A673 (cell line): ENCODE measurements around the gene LRRC23. TPM values are rescaled to one million over a fixed set of nuclear protein-coding genes. Genes with fewer than 3 reads are reported as not detected.

Experiments used
- BruUV-seq: library from RNA; stranded (reverse); fragments of 400-500 nt; replicated peaks from 2 replicates; lab custom pipeline; 2021; lab: Mats Ljungman, UMichigan
- CTCF ChIA-PET: fragments of 300-600 bp; sonication (Branson Sonifier 250); formaldehyde crosslinking; loops from one replicate; lab custom pipeline; 2022; ENCODE audit warnings: antibody characterized with exemption; lab: Charles Lee
- POLR2A ChIA-PET: fragments of 300-600 bp; sonication (Branson Sonifier 250); formaldehyde crosslinking; loops from one replicate; lab custom pipeline; 2022; ENCODE audit warnings: antibody characterized with exemption; ENCODE audit not compliant: low non-redundant PET; lab: Charles Lee
- DNase-seq: peaks from one replicate; pipeline ENCODE4 v3.0.0-alpha.2; 2015; ENCODE audit warnings: low spot score
- H3K27ac ChIP-seq: fragments of 200-600 bp; sonication (generic); 2 replicates; pipeline ENCODE4 v1.5.1; 2016; ENCODE audit warnings: mixed run types, low read depth, mild to moderate bottlenecking, mixed read lengths, antibody characterized with exemption, low read length; ENCODE audit not compliant: poor library complexity, severe bottlenecking
- H3K27me3 ChIP-seq: fragments of 200-600 bp; sonication (generic); replicated peaks from 2 replicates; pipeline ENCODE4 v1.6.1; 2017; ENCODE audit warnings: mixed run types, low read depth, mild to moderate bottlenecking, mixed read lengths, antibody characterized with exemption, low read length; ENCODE audit not compliant: insufficient read depth, poor library complexity
- H3K36me3 ChIP-seq: fragments of 200-600 bp; sonication (generic); 2 replicates; pipeline ENCODE4 v1.6.1; 2016; ENCODE audit warnings: mixed run types, mild to moderate bottlenecking, mixed read lengths, antibody characterized with exemption, low read length; ENCODE audit not compliant: insufficient read depth, poor library complexity, severe bottlenecking
- H3K4me1 ChIP-seq: fragments of 200-600 bp; sonication (generic); 2 replicates; pipeline ENCODE4 v1.6.1; 2017; ENCODE audit warnings: mixed run types, mild to moderate bottlenecking, mixed read lengths, antibody characterized with exemption, low read length; ENCODE audit not compliant: insufficient read depth, poor library complexity, severe bottlenecking
- H3K4me3 ChIP-seq: fragments of 200-600 bp; sonication (generic); 2 replicates; pipeline ENCODE4 v1.5.1; 2016; ENCODE audit warnings: low read depth, mixed run types, mild to moderate bottlenecking, mixed read lengths, low read length; ENCODE audit not compliant: poor library complexity, severe bottlenecking
- H3K9me3 ChIP-seq: fragments of 200-600 bp; sonication (generic); 2 replicates; pipeline ENCODE4 v1.6.1; 2016; ENCODE audit warnings: mixed run types, low read depth, mild to moderate bottlenecking, mixed read lengths, antibody characterized with exemption, low read length; ENCODE audit not compliant: poor library complexity, severe bottlenecking
- CTCF ChIP-seq: fragments of 300-800, 200-600 bp; sonication (generic); conservative IDR thresholded peaks from 2 replicates; pipeline ENCODE4 v1.5.1; 2017; ENCODE audit warnings: low read depth, mild to moderate bottlenecking, antibody characterized with exemption, low read length, moderate library complexity, mixed read lengths
- EZH2 ChIP-seq: fragments of 200-600 bp; sonication (generic); IDR thresholded peaks from 2 replicates; pipeline ENCODE4 v1.6.1; 2017; ENCODE audit warnings: borderline replicate concordance, low read depth, mild to moderate bottlenecking, mixed read lengths, antibody characterized with exemption, low read length; ENCODE audit not compliant: poor library complexity, severe bottlenecking
- intact Hi-C: fragments of 100-400 bp; cut with micrococcal nuclease; formaldehyde crosslinking; loops from one replicate; pipeline ENCODE4 v1.10.0; 2022; ENCODE audit not compliant: unreplicated experiment
- total RNA-seq: library from RNA; stranded (reverse); gene quantifications from 2 replicates; pipeline ENCODE4 v1.2.3, GENCODE V29; 2021

The LRRC23 gene
- total RNA-seq, 1 experiment from 2014 or later: 7.7 TPM

DNA sequence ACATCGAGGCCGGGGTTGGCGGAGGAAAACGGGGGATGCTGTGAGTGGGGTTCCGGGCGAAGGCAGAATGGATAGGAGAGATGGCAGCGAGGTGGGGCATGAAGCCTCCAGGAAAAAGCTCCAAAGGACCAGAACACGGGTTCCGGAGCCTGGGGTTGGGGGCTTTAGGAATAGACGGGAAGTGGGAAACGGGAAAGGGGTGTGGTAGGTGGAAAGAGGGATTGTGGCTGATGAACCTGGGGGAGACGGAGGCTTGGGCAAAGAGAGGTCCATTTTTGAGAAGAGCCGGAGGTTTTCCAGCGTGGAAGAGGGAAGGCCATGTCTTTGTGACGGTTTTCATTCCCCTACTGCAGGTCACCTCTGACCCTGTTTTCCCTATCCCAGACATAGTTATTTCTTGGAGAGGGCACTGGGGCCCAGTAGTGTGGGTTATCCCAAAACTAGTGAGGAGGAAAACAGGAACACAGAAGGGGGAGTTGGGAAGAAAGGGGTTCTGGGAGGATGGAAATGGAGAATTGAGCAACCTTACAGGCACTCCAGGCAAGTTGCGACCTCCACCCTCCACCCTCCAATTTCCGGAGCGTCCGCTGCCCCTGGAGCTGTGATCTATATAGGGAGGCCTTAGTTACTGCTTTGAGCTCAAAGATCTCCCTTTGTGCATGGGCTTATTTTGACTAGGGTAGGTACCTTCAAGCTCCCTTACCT is 24.2 kb downstream of the LRRC23 start:
- intact Hi-C loops: no loop called here

DNA sequence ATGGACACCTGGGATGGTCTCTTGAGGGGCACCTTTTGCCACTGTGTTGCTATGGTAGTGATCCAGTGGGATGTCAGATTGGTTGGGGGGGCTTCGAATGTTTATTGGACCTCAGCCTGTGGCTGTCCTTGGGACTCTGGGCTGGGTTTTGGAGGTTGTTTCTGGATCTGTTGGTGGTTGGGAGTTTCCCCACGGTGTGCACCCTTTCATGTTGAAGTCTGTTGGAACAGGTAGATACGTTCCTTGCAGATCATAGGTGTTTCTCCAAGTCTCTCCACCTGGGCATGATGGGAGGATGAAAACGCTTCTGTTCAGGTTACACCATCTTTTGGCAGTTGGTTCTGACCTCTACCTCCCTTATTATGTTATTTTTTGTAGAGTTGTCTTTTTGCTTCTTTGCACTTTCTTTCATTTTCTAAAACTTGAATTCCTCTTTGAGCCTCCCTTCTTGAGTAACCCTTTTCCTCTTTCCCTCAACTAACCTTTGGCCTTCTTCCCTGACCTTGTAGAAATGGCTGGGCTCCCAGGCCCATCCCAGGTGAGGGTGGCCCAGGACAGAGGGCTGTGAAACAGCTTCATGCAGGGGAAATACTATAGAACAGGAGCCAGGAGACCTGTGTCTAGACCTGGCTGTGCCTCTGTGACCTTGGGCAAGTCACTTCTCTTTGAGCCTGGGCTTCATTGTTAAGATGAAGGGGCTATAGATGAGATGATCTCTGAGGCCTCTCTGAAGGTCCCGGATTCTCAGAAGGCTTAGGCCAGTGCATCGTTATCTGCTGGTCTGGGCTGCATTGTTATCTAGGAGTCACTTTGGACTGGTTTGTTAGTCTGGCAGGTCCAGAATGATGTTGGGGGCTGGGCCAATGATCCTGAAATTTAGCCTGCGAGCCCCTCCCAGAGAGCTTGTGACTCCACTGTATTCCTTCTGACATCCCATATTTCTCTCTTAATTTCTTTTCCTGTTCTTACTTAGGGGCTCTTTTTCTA is 25.1 kb downstream of the LRRC23 start:
- ChIA-PET POLR2A (interaction anchor here (0.6 kb wide), 1 partner anchor 48 kb away, joined by 3 read pairs; no protein-coding TSS in a partner anchor), CTCF (no interaction called here)
- peaks cover 33% of the 10 kb centered on the region for H3K4me1 ChIP-seq
- H3K36me3 ChIP-seq: peaks cover 23% of the 10 kb centered on the region
- no peaks in the 10 kb centered on the region for H3K27me3 ChIP-seq
- H3K9me3 ChIP-seq: no peaks in the 10 kb centered on the region
- intact Hi-C loops: no loop called here
- H3K4me3 ChIP-seq: peak overlapping the region; percentile 99
- TF ChIP-seq EZH2 (no peak), CTCF (no peak)
- BruUV-seq: no TSS peak
- peak overlapping the region; percentile 90 for H3K27ac ChIP-seq
- no peak for DNase-seq

More for the DNA sequence above, 24.2 kb downstream of the LRRC23 start:
- H3K36me3 ChIP-seq: peaks cover 15% of the 10 kb centered on the region
- ChIA-PET CTCF (no interaction called here), POLR2A (no interaction called here)
- no peak for DNase-seq
- H3K4me3 ChIP-seq: peak overlapping the region; percentile 99
- BruUV-seq: no TSS peak
- TF ChIP-seq EZH2: no peak
- no peak for TF ChIP-seq CTCF
- H3K27ac ChIP-seq: peak overlapping the region; percentile 90
- no peaks in the 10 kb centered on the region for H3K27me3 ChIP-seq
- no peaks in the 10 kb centered on the region for H3K9me3 ChIP-seq
- H3K4me1 ChIP-seq: peaks cover 39% of the 10 kb centered on the region

- ChIA-PET CTCF (no interaction called here), POLR2A (no interaction called here)
- no peak for DNase-seq
- Histone ChIP-seq H3K4me3 (no peak overlapping the region), H3K36me3 (peaks cover 42% of the 10 kb centered on the region), H3K9me3 (no peaks in the 10 kb centered on the region), H3K4me1 (peaks cover 18% of the 10 kb centered on the region), H3K27ac (peak overlapping the region; percentile 37), H3K27me3 (no peaks in the 10 kb centered on the region)
- no TSS peak for BruUV-seq
- TF ChIP-seq EZH2 (no peak), CTCF (no peak)
- intact Hi-C loops: no loop called here
These were observed 28.1 kb downstream of the LRRC23 start for GRCh38 chr12:6932766-6933165.
